Testis (tissue), 3 donors: ENCODE data around the gene OTOGL. TPM values are rescaled to one million over a fixed set of nuclear protein-coding genes. Genes with fewer than 3 reads are reported as not detected.

Source experiments
- DNase-seq: peaks from one replicate; pipeline ENCODE4 v3.0.0-alpha.2; 2019
- H3K27ac ChIP-seq, 2 donors: fragments of 200-600 bp; sonication (generic); one replicate each; pipeline ENCODE4 v1.5.1; 2019
- H3K27me3 ChIP-seq: fragments of 200-600 bp; sonication (generic); one replicate; pipeline ENCODE4 v1.5.1; 2019
- H3K36me3 ChIP-seq: fragments of 200-600 bp; sonication (generic); one replicate; pipeline ENCODE4 v1.5.1; 2017; ENCODE audit warnings: low read depth; ENCODE audit errors: missing control alignments
- H3K4me1 ChIP-seq: fragments of 200-600 bp; sonication (generic); one replicate; pipeline ENCODE4 v1.5.1; 2019
- H3K4me3 ChIP-seq, 2 donors: fragments of 200-600 bp; sonication (generic); one replicate each; pipeline ENCODE4 v1.5.1; 2017 to 2019
- H3K9me3 ChIP-seq: fragments of 200-600 bp; sonication (generic); one replicate; pipeline ENCODE4 v1.5.1; 2017
- POLR2A ChIP-seq: fragments of 450-650 bp; IDR thresholded peaks from one replicate; pipeline ENCODE4 v1.6.1; 2017; ENCODE audit warnings: antibody characterized with exemption, mild to moderate bottlenecking, moderate library complexity
- WGBS, 2 donors: methylation state at CpG; one replicate each; pipeline ENCODE4 v1.1.5; 2018; 5-methylcytosine and 5-hydroxymethylcytosine counted together
- intact Hi-C: fragments of 100-400 bp; cut with DNase I; formaldehyde crosslinking; loops from one replicate; pipeline ENCODE4 v1.15.1; 2023; ENCODE audit warnings: low total_unique reads
- polyA plus RNA-seq: library from polyadenylated mRNA; stranded (reverse); fragments of 350-450 nt; fragmentation: Illumina TruSeq; extraction: RNeasy Lipid Tissue Mini Kit (QIAGEN cat#74804); gene quantifications from one replicate; pipeline ENCODE4 v1.2.3, GENCODE V29; 2014; ENCODE audit warnings: low read depth, low replicate concordance; ENCODE audit not compliant: insufficient read depth
- total RNA-seq, 2 donors: library from RNA; depleted of rRNA; stranded (reverse); fragments of >200 nt; gene quantifications; one replicate each; pipeline ENCODE4 v1.2.3, GENCODE V29; 2016
- TF ChIP-seq, protein P1 (sequence below), 3 experiments: fragments of 450-650 bp in 2 of 3; fragments of 200-600 bp in 1 of 3; sonication (generic) in 1 of 3; IDR thresholded peaks; one replicate each; pipeline ENCODE4 v1.5.1; 2016 to 2019; ENCODE audit warnings: antibody characterized with exemption in 3 of 3, mild to moderate bottlenecking in 2 of 3, moderate library complexity in 1 of 3

OTOGL gene
- total and polyA plus RNA-seq, 3 donors from 2014 or later = 0.87 to 0.88 (median 0.87) TPM

DNA sequence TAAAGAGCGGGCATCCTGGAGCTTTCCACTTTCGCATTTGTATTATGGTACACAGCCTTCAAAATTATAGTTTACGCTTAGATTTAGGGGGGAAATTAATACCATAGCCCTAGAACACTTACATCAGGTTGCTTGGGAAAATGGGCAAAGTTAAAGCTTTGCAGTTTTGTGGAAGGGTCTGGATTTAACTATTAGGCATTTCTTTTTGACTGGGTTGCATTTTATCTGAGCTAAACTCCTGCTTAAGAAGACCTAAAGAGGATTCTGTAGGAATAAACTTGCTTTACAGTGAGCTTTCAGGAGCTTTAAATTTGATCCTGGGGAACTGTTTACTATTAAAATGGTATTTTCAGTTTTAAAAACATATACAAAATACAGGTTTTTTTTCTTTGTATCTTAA, 301.9 kb downstream of the OTOGL start:
- H3K9me3 ChIP-seq = no peaks in the 10 kb centered on the region
- WGBS, 2 donors = 73 to 78% methylated on average over 3 of the region's 3 CpGs
- no peak for TF ChIP-seq POLR2A
- TF ChIP-seq, protein P1, sequence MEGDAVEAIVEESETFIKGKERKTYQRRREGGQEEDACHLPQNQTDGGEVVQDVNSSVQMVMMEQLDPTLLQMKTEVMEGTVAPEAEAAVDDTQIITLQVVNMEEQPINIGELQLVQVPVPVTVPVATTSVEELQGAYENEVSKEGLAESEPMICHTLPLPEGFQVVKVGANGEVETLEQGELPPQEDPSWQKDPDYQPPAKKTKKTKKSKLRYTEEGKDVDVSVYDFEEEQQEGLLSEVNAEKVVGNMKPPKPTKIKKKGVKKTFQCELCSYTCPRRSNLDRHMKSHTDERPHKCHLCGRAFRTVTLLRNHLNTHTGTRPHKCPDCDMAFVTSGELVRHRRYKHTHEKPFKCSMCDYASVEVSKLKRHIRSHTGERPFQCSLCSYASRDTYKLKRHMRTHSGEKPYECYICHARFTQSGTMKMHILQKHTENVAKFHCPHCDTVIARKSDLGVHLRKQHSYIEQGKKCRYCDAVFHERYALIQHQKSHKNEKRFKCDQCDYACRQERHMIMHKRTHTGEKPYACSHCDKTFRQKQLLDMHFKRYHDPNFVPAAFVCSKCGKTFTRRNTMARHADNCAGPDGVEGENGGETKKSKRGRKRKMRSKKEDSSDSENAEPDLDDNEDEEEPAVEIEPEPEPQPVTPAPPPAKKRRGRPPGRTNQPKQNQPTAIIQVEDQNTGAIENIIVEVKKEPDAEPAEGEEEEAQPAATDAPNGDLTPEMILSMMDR (IDR thresholded peaks at IDR 0.05) = no peak
- DNase-seq = no peak
- H3K4me3 ChIP-seq = peak overlapping the region in 1 of 2 donors; percentile 28
- intact Hi-C loops = no loop called here
- no peaks in the 10 kb centered on the region for H3K36me3 ChIP-seq
- no peak overlapping the region for H3K27ac ChIP-seq
- H3K27me3 ChIP-seq = no peaks in the 10 kb centered on the region
- H3K4me1 ChIP-seq = no peaks in the 10 kb centered on the region

DNA sequence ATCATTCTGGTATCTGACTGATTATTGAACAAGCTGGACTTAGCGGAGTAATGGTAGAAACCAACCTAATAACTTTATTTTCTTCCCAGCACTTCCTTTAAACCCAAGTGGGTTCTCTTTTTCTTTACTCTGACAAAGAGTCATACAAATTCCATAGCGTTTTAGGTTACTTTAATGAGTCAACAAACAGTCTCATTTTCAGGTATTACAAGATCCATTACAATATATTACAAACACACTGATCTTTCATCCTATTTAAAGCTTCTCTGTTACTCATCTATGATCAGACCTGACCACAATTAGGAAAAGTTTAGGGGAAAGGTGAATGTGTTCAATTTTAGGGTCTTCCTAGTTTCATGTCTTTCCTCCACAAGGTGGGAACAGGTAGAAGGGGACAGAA, 305.3 kb downstream of the OTOGL start:
- TF ChIP-seq, protein P1 (IDR thresholded peaks at IDR 0.05) = no peak
- TF ChIP-seq POLR2A = no peak
- H3K27ac ChIP-seq = no peak overlapping the region
- no peaks in the 10 kb centered on the region for H3K9me3 ChIP-seq
- no peaks in the 10 kb centered on the region for H3K27me3 ChIP-seq
- DNase-seq = no peak
- intact Hi-C loops = no loop called here
- WGBS, 2 donors = 70 to 80% methylated on average over 2 of the region's 2 CpGs
- H3K36me3 ChIP-seq = no peaks in the 10 kb centered on the region
- no peaks in the 10 kb centered on the region for H3K4me1 ChIP-seq
- no peak overlapping the region for H3K4me3 ChIP-seq

DNA sequence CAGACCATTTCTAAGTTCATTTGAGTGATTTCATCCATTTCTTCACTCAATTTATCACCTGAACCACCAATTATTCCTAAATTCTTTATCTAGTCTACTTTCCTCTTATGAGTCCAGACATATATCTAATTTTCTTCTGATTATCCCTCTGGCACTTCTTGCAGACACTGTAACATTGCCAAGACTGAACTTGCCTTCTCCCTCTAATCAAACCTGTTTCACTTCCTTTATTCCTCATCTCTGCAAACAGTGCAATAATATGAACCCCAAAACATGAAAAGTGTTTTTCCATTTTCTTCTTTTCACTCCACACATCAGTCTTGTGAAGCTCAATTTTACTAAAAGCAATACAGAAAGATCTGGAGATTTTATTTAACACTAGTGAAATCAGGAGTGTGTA, 306.9 kb downstream of the OTOGL start:
- Histone ChIP-seq H3K9me3 (no peaks in the 10 kb centered on the region), H3K36me3 (no peaks in the 10 kb centered on the region), H3K27ac (no peak overlapping the region), H3K4me1 (no peaks in the 10 kb centered on the region), H3K27me3 (no peaks in the 10 kb centered on the region), H3K4me3 (no peak overlapping the region)
- DNase-seq = no peak
- TF ChIP-seq, protein P1 (IDR thresholded peaks at IDR 0.05) = no peak
- no peak for TF ChIP-seq POLR2A
- intact Hi-C loops = no loop called here

DNA sequence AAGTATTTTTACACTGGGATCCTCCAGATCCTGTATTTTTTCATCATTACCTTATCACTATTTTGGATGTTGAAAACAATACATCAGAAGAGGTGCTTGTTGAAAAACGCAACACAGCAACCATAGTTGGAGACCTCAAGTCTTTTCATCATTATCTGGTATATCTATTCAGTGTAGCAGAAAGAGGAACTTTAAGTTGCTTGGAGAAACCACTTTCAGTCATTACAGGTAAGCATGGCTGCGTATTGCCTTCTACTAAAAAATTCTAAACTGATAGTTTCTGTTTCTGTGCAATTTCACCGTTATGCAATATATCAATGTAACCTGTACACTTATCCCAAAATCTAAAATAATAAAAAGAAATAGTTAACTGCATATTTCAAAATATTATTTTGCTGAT, 312.4 kb downstream of the OTOGL start:
- Histone ChIP-seq H3K4me3 (no peak overlapping the region), H3K36me3 (no peaks in the 10 kb centered on the region), H3K27me3 (no peaks in the 10 kb centered on the region), H3K27ac (no peak overlapping the region), H3K9me3 (no peaks in the 10 kb centered on the region), H3K4me1 (no peaks in the 10 kb centered on the region)
- no peak for DNase-seq
- WGBS, 2 donors = 70 to 81% methylated on average over 3 of the region's 3 CpGs
- TF ChIP-seq POLR2A = no peak
- TF ChIP-seq, protein P1 (IDR thresholded peaks at IDR 0.05) = no peak
- intact Hi-C loops = no loop called here

DNA sequence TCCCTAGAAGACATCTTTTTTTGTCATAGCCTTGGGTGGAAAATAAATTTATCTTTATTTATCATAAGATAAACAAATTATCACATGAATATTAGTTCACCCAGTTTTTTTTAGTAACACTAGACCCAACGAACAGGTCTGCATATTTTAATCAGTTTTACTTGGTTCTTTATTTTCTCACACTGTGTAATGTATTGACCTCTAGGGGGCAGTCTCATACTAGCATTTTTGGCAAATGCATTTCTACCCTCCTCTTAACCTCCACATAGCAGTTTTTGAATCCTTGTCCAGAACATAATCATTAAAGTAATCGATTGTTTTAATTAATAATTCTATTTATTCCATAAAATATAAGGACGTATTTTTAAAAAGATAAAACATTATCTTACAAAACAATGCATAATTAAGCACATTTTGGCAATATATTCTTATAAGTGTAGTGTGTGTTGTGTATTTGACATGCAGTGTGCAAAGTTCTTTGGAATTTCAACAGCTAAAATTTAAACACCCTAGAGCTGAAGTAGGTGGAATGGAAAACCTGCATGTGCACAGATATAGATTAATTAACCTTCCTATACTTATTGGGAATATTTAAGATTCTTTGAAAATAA, 313.1 kb downstream of the OTOGL start:
- no peak for TF ChIP-seq POLR2A
- TF ChIP-seq, protein P1 (IDR thresholded peaks at IDR 0.05) = peak; percentile 46 to 78 (median 55)
- Histone ChIP-seq H3K36me3 (no peaks in the 10 kb centered on the region), H3K4me3 (no peak overlapping the region), H3K27me3 (no peaks in the 10 kb centered on the region), H3K4me1 (no peaks in the 10 kb centered on the region), H3K9me3 (no peaks in the 10 kb centered on the region), H3K27ac (no peak overlapping the region)
- WGBS, 2 donors = 11 to 14% methylated on average over 3 of the region's 3 CpGs
- no peak for DNase-seq
- intact Hi-C loops = no loop called here
